DND-41 (cell line): Measurements from ENCODE around the gene CHRNA9.

Experiments
- ATAC-seq: fragments of 200-7000 bp; cut with Tn5 transposase; 3 replicates; pipeline ENCODE4 v1.9.1; 2021; ENCODE audit warnings: low read depth; ENCODE audit not compliant: insufficient read depth
- DNase-seq: peaks from one replicate; pipeline ENCODE4 v3.0.0-alpha.2; 2020
- H2AFZ ChIP-seq: 2 replicates; pipeline ENCODE4 v1.6.0; 2012; ENCODE audit warnings: low read depth, low read length
- H3K27ac ChIP-seq: 2 replicates; pipeline ENCODE4 v1.5.1; 2012; ENCODE audit warnings: low read length, inconsistent platforms
- H3K27me3 ChIP-seq: fragments of 200-600 bp; sonication (generic); 2 replicates; pipeline ENCODE4 v1.6.0; 2012; ENCODE audit warnings: low read length, mild to moderate bottlenecking, inconsistent platforms; ENCODE audit not compliant: insufficient read depth, poor library complexity
- H3K36me3 ChIP-seq: 2 replicates; pipeline ENCODE4 v1.5.1; 2012; ENCODE audit warnings: low read length, inconsistent platforms; ENCODE audit not compliant: insufficient read depth
- H3K4me1 ChIP-seq: 2 replicates; pipeline ENCODE4 v1.5.1; 2012; ENCODE audit warnings: mild to moderate bottlenecking, low read length; ENCODE audit not compliant: insufficient read depth
- H3K4me2 ChIP-seq: 2 replicates; pipeline ENCODE4 v1.6.0; 2012; ENCODE audit warnings: mild to moderate bottlenecking, moderate library complexity, low read length, inconsistent platforms; ENCODE audit not compliant: insufficient read depth
- H3K4me3 ChIP-seq, 2 experiments: fragments of 200-600 bp in 1 of 2; shearing (Covaris generic) in 1 of 2; 2 replicates each; pipeline ENCODE4 v1.5.1; 2012 to 2016; ENCODE audit warnings: inconsistent platforms in 2 of 2, low read length in 2 of 2, mild to moderate bottlenecking in 2 of 2, low read depth in 1 of 2, moderate library complexity in 1 of 2
- H3K79me2 ChIP-seq: 2 replicates; pipeline ENCODE4 v1.6.0; 2012; ENCODE audit warnings: low read length, inconsistent platforms; ENCODE audit not compliant: insufficient read depth
- H3K9ac ChIP-seq: 2 replicates; pipeline ENCODE4 v1.6.0; 2012; ENCODE audit warnings: low read depth, mild to moderate bottlenecking, inconsistent platforms, low read length, moderate library complexity
- H3K9me3 ChIP-seq: 2 replicates; pipeline ENCODE4 v1.5.1; 2012; ENCODE audit warnings: low read length, moderate library complexity, mild to moderate bottlenecking, inconsistent platforms; ENCODE audit not compliant: insufficient read depth, severe bottlenecking
- H4K20me1 ChIP-seq: 2 replicates; pipeline ENCODE4 v1.6.0; 2012; ENCODE audit warnings: low read length; ENCODE audit not compliant: insufficient read depth
- CTCF ChIP-seq: IDR thresholded peaks from 2 replicates; pipeline ENCODE4 v1.5.1; 2012; ENCODE audit warnings: borderline replicate concordance, low read length, moderate library complexity, mild to moderate bottlenecking; ENCODE audit not compliant: poor library complexity, severe bottlenecking; ENCODE audit errors: extremely low read depth
- EZH2 ChIP-seq: IDR thresholded peaks from 3 replicates; pipeline ENCODE4 v1.6.1; 2012; ENCODE audit warnings: borderline replicate concordance, low read depth, mild to moderate bottlenecking, moderate library complexity, low read length, inconsistent platforms; ENCODE audit not compliant: severe bottlenecking

CHRNA9 gene

GRCh38 chr4:40337051-40337450, 1.9 kb downstream of the CHRNA9 start:
- Histone ChIP-seq H3K9me3 (no peaks in the 10 kb centered on the region), H3K79me2 (no peaks in the 10 kb centered on the region), H3K4me3 (no peak overlapping the region), H3K27me3 (no peaks in the 10 kb centered on the region), H3K27ac (no peak overlapping the region), H3K4me1 (no peaks in the 10 kb centered on the region), H3K9ac (no peak overlapping the region), H2AFZ (no peak overlapping the region), H3K4me2 (no peak overlapping the region), H3K36me3 (no peaks in the 10 kb centered on the region), H4K20me1 (no peaks in the 10 kb centered on the region)
- ATAC-seq (no peak), DNase-seq (no peak)
- no peak for TF ChIP-seq CTCF
- TF ChIP-seq EZH2: no peak

GRCh38 chr4:40337523-40337922, 2.4 kb downstream of the CHRNA9 start:
- Histone ChIP-seq H3K27me3 (no peaks in the 10 kb centered on the region), H2AFZ (no peak overlapping the region), H3K9me3 (no peaks in the 10 kb centered on the region), H3K36me3 (no peaks in the 10 kb centered on the region), H3K4me2 (no peak overlapping the region), H3K4me3 (no peak overlapping the region), H3K79me2 (no peaks in the 10 kb centered on the region), H3K27ac (no peak overlapping the region), H3K4me1 (no peaks in the 10 kb centered on the region), H3K9ac (no peak overlapping the region), H4K20me1 (no peaks in the 10 kb centered on the region)
- peak; percentile 40 for DNase-seq
- TF ChIP-seq CTCF (no peak), EZH2 (no peak)
- peak; percentile 89 for ATAC-seq

DNA sequence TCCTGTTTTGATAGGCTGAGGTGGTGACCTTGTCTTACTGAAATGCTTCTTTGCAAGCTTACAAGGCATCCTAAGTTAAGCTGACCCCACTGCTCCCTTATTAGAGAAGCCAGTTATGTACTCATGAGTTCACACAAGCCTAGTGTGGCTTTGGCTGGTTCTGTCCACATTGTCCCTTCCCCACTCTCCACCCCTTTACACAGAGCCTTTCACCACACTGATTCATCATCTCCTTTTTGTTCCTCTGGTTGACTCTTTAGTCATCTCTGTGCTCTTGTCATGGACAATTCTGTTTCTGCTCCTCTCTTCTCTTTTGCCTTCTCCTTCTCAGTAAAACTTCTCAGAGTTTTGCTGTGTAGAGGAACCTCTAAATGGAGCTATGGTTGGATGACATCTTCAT, 4.9 kb downstream of the CHRNA9 start:
- no peak for ATAC-seq
- Histone ChIP-seq H3K9me3 (no peaks in the 10 kb centered on the region), H3K4me2 (no peak overlapping the region), H2AFZ (no peak overlapping the region), H3K79me2 (no peaks in the 10 kb centered on the region), H3K36me3 (no peaks in the 10 kb centered on the region), H3K9ac (no peak overlapping the region), H3K27me3 (no peaks in the 10 kb centered on the region), H3K4me1 (no peaks in the 10 kb centered on the region), H3K4me3 (no peak overlapping the region), H3K27ac (no peak overlapping the region), H4K20me1 (no peaks in the 10 kb centered on the region)
- TF ChIP-seq EZH2 (no peak), CTCF (no peak)
- no peak for DNase-seq

DNA sequence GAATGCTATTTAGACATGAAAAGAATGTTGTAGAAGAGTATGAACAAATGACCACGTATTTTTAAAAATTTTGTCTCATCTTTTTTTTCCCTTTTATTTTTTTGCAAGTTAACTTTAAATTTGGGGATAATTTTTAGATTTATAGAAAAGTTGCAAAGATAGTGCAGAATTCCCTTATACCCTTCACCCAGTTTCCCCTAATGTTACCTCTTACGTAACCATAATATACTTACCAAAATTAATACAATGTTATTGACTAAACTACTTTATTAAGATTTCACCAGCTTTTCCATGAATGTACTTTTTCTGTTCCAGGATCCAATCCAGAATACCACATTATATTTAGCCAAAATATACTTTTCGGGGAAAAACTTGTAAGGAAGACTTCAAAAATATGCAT, 12.3 kb downstream of the CHRNA9 start:
- H2AFZ ChIP-seq: no peak overlapping the region
- no peak overlapping the region for H3K4me2 ChIP-seq
- no peaks in the 10 kb centered on the region for H3K36me3 ChIP-seq
- H3K27ac ChIP-seq: no peak overlapping the region
- H3K27me3 ChIP-seq: peaks cover 2% of the 10 kb centered on the region
- DNase-seq: no peak
- no peak overlapping the region for H3K4me3 ChIP-seq
- TF ChIP-seq CTCF (no peak), EZH2 (no peak)
- no peak overlapping the region for H3K9ac ChIP-seq
- no peaks in the 10 kb centered on the region for H3K9me3 ChIP-seq
- peaks cover 3% of the 10 kb centered on the region; the same call in 1 of the 2 replicates for H3K4me1 ChIP-seq
- H3K79me2 ChIP-seq: no peaks in the 10 kb centered on the region
- no peak for ATAC-seq
- H4K20me1 ChIP-seq: no peaks in the 10 kb centered on the region
